ENCODE data around the gene DAB2IP.

Gene DAB2IP

DNA sequence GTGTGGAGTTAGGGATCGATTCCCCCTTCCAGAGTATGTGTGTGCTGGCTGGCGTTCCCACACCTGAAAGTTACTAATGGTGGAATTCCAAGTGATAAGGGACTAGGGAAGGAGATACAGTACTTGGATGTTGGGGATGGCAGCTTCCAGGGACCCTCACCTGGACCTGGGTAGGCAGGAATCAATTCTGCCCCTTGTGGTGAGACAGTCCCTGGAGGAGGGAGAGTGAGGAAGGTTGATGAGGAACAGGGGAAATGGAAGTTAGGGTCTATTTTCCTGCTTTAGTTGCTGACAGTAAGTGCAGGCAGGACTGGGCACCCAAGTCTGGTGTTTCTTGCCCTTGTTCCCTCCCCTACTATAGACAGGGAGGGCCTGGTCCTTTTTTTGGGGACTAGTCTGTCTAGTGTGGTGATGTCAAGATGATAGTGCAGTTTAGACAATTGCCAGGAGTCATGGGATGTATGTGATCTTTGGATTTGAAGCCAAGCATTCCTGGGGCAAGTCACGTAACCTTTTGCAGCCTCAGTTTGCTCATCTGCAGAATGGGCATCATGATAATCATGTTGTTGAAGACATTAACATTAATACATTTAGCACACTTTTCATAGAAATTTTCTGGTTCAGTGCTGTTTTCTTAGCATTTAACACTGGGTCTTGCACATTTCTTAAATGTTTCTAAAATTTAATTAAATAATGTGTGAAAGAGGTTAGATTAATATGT lies 51.7 kb downstream of the DAB2IP start:
- DNase-seq (ENCODE audit: low spot score), result no peak

DNA sequence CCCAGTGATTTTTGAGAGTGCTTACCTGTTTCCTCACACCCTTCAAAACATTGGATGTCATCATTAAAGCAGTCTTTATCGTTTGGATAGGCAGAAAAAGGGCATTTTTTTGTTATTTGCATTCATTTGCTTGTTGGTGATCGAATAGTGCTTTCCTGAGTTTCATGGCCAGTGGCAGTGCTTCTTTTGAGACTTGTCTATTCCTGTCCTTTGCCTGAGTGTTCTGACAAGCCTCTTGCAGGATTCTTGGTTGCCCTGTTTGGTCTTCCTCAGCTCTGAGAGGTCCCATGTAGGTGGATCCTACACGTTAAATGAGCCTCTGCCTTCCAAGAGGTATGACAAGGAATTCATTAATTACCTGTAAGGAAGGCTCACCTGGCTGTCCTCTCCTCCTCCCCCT lies 52.8 kb downstream of the DAB2IP start:
- no peak for DNase-seq (ENCODE audit: low spot score)

DNA sequence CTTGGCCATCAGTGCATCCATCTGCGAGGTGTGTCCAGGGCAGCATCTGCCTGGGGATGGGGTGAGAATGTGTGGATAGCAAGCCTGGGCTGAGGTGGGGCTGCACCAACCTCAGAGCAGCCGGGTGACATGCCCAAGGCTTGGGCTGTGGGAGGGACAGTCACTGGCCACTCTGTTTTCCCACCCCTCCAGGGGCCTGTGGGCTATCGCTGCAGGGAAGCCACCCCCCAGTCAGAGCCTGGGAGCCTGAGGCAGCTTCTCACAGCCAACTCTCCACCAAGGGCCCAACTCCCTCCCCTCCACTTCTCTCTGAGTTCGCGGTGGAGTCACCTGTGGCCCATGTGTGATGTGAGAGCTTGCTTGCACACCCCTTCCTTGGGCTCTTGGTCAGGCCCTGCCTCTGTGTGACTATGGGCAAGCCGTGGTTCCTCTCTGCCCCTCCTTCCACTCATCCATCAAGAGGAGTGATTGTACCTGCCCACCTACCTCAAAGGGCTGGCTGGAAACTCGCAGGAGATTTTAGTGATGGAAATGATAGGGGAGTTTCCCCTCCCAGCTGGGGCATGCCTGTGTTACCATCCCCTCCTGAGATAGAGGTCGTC lies 54.8 kb downstream of the DAB2IP start:
- no peak for DNase-seq (ENCODE audit: low spot score)

DNA sequence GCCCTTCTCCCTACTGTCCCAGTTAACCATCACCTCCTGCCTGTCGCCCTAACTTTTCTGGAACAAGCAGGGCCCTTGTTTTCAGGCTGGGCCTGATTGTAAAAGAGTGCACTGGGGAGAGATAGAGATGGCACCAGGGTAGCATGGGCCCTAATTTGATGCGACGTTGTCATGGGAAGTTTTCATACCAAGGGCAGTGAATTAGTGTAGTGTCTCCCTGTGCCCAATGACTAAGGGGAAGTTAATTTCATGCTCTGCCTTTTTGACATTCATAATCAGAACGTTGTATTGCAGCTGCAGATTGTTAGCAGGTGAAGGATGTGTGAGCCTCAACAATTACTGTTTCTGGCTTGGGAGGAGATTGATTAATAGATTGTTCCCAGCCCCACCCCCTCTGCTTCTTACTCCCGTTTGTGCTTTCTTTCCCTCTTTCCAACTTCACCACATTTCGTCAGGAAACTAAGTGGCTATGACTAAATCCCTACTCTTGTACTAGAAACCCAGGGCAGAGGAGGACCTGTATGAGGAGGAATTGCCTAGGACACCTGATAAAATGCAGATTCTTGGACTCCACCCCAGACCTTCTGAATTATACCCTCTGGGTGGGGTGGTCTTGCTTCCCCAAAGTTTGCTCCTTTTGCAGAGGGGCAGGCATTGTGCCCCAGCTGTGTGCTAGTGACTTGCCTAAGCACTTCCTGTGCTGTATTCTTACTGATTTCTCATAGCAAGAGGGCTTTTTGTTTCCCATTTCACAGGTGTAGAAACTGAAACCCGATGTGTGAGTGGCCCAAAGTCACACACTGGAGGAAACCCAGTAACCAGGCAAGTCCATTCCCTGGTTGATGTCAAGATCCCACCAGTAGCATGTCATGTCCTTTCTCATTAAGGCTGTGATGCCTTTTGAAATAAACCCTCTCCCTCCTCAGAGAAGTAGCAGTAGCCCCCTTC lies 56.3 kb downstream of the DAB2IP start:
- no peak for DNase-seq (ENCODE audit: low spot score)

DNA sequence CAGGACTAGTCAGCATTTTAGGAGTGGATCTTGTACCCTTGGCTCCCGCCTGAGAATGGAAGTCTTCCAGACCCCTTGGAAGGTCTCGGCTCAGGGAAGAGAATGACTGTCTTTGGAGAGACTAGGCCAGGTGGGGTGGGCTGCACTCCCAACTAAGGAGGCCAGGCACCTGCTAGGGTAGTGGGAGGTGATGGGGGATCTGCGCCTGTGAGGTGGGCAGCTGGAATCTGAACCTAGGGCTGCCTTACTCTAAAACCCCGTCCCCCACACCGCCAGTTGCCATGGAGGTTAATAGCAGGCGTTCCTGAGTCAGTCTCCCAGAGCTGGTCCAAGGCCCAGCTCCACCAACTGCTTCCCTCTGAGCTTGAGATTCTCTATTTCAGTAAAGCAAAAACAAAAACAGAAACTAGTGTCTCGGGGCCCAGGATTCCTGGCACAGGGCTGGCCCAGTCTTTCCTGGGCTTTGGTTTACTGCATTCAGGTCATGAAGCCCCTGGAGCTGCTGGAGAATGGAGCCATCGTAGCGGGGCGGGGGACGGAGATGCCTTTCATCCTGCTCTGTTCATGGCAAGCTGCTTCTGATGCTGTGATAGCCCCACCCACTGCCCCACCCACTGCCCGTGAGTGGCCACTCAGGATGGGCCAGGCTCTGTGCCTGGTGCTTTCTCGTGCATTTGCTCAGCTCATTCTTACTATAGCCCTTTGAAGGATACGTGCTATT lies 57.5 kb downstream of the DAB2IP start:
- DNase-seq (ENCODE audit: low spot score), result peak; percentile 69

DNA sequence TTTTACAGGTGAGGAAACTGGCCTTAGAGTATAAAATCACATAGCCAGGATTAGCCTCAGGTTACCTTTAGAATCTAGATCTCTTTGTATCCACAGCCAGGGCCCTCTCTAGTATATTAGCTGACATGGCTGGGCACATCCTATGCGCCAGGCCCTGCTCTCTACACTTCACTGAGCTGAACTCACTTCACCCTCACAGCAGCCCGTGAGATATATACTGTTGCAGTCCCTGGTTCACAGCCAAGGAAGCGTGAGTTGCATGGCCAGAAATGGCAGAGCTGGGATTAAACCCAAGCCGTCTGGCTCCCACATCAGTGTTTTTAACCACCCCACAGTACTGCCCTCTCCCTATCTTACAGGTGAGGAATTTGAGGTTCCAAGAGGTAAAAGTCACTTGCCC lies 58.4 kb downstream of the DAB2IP start:
- DNase-seq (ENCODE audit: low spot score), result no peak

DNA sequence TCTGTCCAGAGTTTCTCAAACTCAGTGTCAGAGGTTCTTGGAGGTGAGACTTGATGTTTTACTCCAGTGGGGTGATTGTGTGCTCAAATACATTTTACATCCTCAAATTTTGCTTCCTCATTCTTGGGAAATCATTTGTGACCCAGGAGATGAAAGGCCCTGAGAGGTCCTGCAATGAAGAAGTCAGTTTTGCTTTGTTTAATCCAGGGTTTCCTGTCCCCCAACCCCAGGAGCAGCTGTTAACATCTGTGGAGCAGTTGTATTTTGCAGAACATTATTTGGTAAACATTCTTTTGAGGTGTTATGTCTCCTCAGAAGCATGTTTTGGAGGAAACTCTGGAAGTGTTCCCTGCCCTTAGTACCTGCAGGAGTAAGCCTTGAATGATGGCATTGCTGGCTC lies 59.8 kb downstream of the DAB2IP start:
- DNase-seq (ENCODE audit: low spot score), result no peak

DNA sequence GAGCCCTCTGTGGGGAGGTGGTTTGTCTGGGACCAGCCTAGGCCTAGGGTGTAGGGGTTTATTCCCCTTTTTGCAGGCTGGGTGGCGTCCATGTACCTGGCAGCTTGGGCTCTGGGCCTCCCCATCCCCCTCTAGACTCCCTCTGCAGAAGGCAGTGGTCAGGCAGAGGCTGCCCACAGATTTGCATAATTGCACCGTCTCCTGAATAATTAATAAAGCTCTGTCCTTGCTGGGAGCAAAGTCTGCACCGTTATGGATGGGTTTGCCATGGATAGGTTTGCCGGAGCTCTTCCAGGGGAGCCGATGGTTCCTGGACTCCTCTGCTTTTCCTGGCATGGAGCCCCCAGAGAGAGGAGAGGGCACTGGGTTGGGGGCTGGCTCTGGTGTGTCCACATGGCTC lies 60.4 kb downstream of the DAB2IP start:
- no peak for DNase-seq (ENCODE audit: low spot score)

DNA sequence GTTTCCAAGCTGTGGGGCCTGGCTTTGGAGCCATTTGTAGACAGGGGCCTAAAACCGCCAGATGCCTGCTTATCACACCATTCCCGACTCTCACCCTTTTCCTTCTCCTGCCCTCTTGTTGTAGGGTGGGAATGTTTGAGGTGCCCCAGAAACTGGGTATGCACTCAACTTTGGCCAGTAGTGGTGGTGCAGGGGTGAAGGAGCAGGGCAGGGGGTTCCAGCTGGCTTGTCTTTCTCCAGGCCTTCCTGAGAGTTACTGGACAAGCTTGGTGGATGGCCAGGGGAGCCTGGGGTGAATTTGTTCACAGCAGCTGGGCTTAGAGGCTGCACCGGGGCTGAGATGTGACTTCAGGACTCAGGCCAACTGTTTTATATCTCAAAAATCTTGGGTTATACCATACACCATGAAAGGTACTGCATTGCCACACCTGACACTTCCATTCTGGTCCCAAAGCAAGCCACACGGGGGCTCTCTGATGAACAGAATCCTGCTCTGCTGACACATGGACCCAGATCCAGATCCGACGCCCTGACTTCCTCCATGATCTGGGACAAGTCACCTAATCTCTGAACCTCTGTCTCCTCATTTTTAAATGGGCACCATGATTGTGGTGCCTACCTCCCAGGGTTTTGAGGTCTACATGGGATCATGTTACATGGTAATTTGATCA lies 62.1 kb downstream of the DAB2IP start:
- no peak for DNase-seq (ENCODE audit: low spot score)

DNA sequence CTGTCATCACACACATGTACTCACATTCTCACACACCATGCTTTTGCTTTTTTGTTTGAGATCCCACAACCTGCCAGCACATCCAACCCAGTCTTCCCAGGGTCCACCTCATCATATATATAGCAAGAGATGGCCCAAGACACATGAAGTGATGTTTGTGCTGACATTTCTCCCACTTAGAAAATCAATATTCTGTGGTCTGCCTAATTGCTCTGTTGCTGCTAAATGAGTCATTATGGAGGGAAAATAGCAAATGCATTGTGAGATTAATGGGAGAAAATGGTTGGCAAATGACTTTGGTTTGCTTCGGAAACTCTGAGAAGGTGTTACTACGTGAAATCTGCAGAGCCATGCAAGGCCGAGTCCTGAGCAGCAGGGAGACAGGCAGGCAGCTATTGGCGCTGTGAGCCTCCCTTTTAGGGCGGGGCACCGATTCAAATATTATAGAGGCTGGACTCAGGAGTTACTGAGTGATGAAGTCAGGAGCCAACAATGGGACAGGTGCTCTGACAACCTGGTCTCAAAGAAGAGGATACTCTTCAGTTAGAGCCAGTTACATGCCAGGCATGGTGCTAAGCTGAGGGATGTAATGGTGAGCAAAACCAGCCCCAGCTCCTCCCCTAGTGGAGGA lies 62.8 kb downstream of the DAB2IP start:
- DNase-seq (ENCODE audit: low spot score), result no peak

DNA sequence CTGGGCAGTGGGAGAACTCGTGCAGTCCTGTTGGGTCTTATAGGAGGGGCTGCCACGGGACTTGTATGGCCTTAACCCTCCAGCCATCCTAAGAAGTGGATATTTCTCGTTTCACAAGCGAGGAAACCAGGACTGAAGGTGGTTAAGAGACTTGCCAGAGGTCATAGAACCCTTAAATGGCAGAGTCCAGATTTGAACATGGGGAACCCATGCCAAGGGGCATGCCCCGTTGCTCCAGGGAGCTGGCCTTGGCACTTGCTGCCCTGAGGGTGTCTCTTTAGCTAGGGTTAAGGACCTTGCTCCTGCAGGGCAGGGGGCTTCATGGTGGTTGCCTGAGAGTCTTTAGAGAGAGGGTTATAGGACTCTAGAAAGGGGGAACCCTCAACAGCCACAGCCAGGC lies 63.4 kb downstream of the DAB2IP start:
- DNase-seq (ENCODE audit: low spot score), result no peak

DNA sequence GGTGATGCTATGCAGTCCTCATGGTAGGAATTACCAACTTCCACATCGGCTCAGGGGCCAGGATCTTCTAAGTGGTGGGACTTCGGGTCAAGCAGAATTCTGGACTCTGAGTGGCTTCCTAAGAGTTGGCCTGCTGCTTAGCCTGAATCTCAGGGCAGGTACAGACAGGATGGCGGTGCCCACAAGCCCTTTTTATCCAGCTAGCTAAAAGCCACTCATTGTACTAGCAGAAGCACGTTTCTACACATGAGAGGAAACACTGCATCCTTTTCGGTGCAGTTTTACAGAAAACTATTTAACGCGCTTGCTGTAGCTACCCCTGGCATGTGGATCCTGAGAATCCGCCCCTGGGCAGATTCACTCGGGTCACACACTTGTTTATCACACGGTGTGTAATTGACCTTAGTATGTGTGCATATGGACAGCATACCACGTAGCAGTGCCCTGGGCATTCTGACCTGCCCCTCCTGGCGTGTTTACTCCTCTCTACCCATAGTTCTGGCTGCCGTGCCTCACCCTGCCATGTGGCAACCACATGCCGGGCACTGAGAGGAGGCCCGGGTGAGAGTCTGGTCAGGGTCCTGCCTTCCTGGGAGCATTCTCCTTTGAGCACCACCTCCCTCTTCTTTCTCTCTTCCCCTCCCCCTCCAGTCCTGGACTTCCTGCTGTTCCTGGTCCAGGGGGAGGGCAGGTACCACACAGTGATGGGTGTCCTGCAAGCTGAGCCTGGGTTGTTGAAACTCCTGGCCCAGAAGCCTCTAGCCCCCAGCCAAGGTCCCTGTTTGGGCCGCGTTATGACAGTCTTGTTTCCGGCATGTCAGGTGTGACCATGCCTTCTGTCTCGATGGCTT lies 65.9 kb downstream of the DAB2IP start:
- no peak for DNase-seq (ENCODE audit: low spot score)

DNA sequence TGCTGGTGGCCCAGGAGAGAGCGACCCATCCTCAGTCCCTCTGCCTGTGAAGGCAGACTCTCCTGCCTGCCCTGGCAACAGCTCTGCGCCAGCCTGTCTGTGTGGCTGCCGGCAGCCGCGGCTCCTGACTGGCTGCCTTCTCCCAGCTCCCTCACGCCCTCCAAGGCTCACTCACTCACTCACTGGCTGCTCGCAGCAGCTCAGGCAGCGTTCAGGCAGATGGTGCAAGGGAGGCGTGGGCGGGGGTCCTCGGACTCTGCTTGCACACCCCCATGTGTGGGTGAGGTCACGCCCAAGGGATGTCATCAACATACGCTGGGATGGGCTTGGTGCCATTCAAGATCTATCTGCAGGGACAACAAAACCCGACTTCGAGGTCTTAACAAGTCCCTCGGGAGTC lies 66.7 kb downstream of the DAB2IP start:
- DNase-seq (ENCODE audit: low spot score), result peak; percentile 88

DNA sequence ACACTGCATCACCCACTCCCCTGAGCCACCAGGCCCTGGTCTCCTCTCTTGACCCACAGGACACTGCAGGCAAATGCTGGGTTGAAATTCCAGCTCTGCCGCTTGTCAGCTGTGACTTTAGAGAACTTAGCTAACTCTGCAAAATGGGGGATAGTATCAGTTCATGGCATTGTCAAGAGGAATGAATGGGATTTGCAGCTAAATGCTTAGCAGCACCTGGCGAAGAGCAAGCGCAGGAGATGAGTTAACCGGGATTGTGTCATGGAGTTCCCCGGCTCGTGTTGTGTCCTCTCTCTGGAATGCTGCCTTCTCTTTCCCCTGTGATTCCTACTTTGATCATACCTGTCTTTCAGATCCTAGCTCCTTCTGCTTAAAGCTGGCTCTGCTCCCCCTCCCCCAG lies 67.1 kb downstream of the DAB2IP start:
- DNase-seq (ENCODE audit: low spot score), result no peak

DNA sequence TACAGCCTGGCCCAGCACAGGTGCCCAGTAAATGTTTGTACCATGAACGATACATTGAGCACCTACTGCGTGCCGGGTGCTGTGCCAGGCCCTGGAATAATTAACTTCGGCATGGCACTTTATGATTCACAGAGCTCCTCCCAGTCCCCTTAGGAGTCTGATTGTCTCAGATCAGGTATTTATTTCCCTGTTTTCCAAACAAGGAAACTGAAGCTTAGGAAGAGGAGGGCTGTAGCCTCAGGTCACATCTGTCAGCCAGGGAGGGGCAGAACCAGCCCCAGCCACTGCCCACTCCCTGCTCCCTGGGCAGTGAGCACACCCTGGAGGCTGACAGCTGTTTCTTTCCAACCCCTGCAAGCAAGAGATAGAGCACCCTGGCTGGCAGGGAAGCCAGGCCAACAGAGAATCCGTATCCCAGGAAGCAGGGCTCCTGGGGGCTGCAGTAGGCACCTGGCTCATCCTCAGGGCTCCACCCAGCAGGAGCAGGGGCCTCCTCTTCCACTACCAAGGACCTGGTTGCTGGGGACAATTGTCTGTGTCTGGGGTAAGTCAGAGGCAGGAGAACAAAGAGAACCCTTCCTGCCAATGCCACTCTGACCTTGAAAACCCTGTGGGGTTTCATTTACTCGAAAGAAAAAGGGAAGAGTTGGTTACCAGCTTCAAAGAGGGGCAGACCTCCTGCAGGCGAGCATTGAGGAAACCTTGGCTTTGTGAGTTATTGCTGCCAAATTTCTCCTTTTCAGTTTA lies 69.0 kb downstream of the DAB2IP start:
- DNase-seq (ENCODE audit: low spot score), result no peak

DNA sequence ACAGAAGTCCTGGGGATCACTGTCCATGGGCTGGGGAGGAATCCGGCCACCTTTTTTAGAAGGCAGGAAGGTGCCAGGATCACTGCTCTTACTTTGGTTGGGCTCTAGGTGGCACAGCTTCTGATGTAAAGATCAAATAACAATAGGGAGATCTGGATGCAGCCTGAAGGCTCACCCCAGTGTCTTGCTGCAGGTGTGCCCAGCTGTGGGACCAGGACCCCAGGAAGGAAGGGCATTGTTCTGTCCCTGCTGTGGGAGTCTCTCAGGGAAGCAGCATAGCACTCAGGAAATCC lies 69.6 kb downstream of the DAB2IP start:
- DNase-seq (ENCODE audit: low spot score), result no peak

DNA sequence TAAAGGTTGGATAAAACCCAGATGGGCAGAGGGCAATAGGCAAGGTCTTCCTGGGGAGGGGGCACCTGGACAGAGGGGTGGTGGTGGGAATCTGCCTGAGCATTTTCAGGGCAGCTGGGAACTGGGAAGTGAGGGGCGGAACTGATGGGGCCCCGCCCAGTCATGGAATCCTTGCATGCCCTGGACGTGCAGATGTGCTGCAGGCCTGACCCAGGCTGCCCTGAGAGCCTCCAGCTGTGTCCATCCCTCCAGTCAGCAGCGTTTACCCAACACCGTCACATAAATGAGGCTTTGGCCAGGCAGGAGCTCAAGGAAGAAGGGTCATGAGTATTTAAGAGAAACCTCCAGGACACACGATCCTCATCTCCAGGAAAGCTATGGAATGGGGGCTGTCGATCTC lies 70.3 kb downstream of the DAB2IP start:
- no peak for DNase-seq (ENCODE audit: low spot score)

DNA sequence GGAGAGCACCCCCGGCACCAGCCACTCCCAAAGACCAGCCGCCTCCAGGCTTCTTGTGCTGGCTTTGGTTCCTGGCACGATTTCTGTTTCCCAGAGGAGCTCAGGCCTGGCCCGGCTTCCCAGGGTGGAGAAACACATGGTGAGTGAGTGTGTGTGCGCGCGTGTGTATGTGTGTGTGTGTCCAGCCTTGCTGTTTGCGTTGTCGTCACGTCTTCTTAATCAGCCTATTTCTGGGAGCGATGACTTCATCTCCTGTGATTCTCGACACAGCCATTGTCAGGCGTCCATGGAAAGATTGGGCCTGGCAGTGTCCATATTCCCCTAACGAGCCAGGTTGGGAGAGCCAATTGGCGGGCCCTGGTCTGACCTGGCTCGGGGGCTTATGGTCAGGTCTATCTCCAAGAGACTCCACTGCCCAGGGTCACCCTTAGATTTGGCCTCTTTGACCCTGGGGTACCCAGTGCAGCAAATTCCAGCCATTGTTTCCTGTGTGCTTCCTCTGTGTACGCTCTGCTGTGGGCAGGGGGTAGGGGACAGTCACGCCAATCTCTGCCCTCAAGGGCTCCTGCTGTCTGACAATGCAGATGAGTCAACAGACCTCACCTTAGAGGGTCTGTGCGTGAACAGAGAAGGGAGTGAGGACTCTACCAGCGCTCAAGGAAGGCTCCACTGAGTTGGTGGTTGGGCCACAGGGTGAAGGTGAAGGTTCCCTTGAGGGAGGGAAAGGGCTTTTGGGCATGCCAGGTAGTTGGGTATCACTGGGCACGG lies 73.8 kb downstream of the DAB2IP start:
- DNase-seq (ENCODE audit: low spot score), result peak; percentile 82
